GM21619 (cell line): Measurements from ENCODE around the gene EFCAB6.

Experiments used
- ATAC-seq: cut with Tn5 transposase; IDR thresholded peaks from one replicate; pipeline ENCODE4 v1.9.1; 2021; ENCODE audit not compliant: unreplicated experiment

Gene EFCAB6

GRCh38 chr22:43831561-43832392, 19.7 kb upstream of the EFCAB6 start:
- no peak for ATAC-seq

GRCh38 chr22:43830931-43831560, 18.9 kb upstream of the EFCAB6 start:
- no peak for ATAC-seq

GRCh38 chr22:43829904-43830851, 18.1 kb upstream of the EFCAB6 start:
- ATAC-seq: no peak

GRCh38 chr22:43828998-43829782, 17.1 kb upstream of the EFCAB6 start:
- no peak for ATAC-seq

- no peak for ATAC-seq
These were observed 16.6 kb upstream of the EFCAB6 start for GRCh38 chr22:43828725-43828997.

- no peak for ATAC-seq
These were observed 16.0 kb upstream of the EFCAB6 start for GRCh38 chr22:43827926-43828724.

GRCh38 chr22:43827003-43827735, 15.1 kb upstream of the EFCAB6 start:
- ATAC-seq: no peak

- ATAC-seq: no peak
These were observed 14.3 kb upstream of the EFCAB6 start for GRCh38 chr22:43826142-43827002.

- no peak for ATAC-seq
These were observed 13.5 kb upstream of the EFCAB6 start for GRCh38 chr22:43825651-43826050.

- no peak for ATAC-seq
These were observed 12.8 kb upstream of the EFCAB6 start for GRCh38 chr22:43824724-43825420.

- no peak for ATAC-seq
These were observed 12.0 kb upstream of the EFCAB6 start for GRCh38 chr22:43823911-43824665.

GRCh38 chr22:43823353-43823908, 11.3 kb upstream of the EFCAB6 start:
- no peak for ATAC-seq

- ATAC-seq: no peak
These were observed 9.7 kb upstream of the EFCAB6 start for GRCh38 chr22:43821606-43822425.

GRCh38 chr22:43820651-43821305, 8.7 kb upstream of the EFCAB6 start:
- no peak for ATAC-seq

- no peak for ATAC-seq
These were observed 8.0 kb upstream of the EFCAB6 start for GRCh38 chr22:43819931-43820640.
